ENCODE results near the gene GRID2IP.

GRCh38 chr7:6508950-6509349 lies 42.3 kb downstream of the GRID2IP start:
- no peak for TF ChIP-seq CTCF (conservative IDR thresholded peaks at IDR 0.05; ENCODE audit: low read depth, low read length)
- TF ChIP-seq EZH2 (IDR thresholded peaks at IDR 0.05; ENCODE audit: borderline replicate concordance, low read depth, low read length, poor library complexity, severe bottlenecking), result no peak
